ENCODE data around the gene WDPCP.

Gene WDPCP

GRCh38 chr2:63604666-63605065 lies 16.4 kb upstream of the WDPCP start:
- DNase-seq (ENCODE audit: extremely low read depth, low read depth), result no peak
- no peak for TF ChIP-seq CTCF (IDR thresholded peaks at IDR 0.05; ENCODE audit: low read depth, low read length)

GRCh38 chr2:63600881-63601460 lies 12.7 kb upstream of the WDPCP start:
- no peak for DNase-seq (ENCODE audit: extremely low read depth, low read depth)
- no peak for TF ChIP-seq CTCF (IDR thresholded peaks at IDR 0.05; ENCODE audit: low read depth, low read length)

- TF ChIP-seq CTCF (IDR thresholded peaks at IDR 0.05; ENCODE audit: low read depth, low read length), result no peak
- no peak for DNase-seq (ENCODE audit: extremely low read depth, low read depth)
Observed at GRCh38 chr2:63598981-63599380, 10.7 kb upstream of the WDPCP start.

GRCh38 chr2:63596401-63596883 lies 8.2 kb upstream of the WDPCP start:
- no peak for TF ChIP-seq CTCF (IDR thresholded peaks at IDR 0.05; ENCODE audit: low read depth, low read length)
- no peak for DNase-seq (ENCODE audit: extremely low read depth, low read depth)

GRCh38 chr2:63594660-63595059 lies 6.4 kb upstream of the WDPCP start:
- no peak for DNase-seq (ENCODE audit: extremely low read depth, low read depth)
- no peak for TF ChIP-seq CTCF (IDR thresholded peaks at IDR 0.05; ENCODE audit: low read depth, low read length)

GRCh38 chr2:63591566-63592175 lies 3.4 kb upstream of the WDPCP start:
- DNase-seq (ENCODE audit: extremely low read depth, low read depth), result no peak
- no peak for TF ChIP-seq CTCF (IDR thresholded peaks at IDR 0.05; ENCODE audit: low read depth, low read length)

- no peak for DNase-seq (ENCODE audit: extremely low read depth, low read depth)
Observed at GRCh38 chr2:63590626-63591408, 2.5 kb upstream of the WDPCP start.

More at GRCh38 chr2:63590626-63591408, 2.5 kb upstream of the WDPCP start:
- TF ChIP-seq CTCF (IDR thresholded peaks at IDR 0.05; ENCODE audit: low read depth, low read length), result no peak

Measured in AG09319 (cell line).